ENCODE data around the gene NFX1.
A peak's percentile ranks its signal among the peaks of the same experiment; 100 is the strongest.

The NFX1 gene

DNA sequence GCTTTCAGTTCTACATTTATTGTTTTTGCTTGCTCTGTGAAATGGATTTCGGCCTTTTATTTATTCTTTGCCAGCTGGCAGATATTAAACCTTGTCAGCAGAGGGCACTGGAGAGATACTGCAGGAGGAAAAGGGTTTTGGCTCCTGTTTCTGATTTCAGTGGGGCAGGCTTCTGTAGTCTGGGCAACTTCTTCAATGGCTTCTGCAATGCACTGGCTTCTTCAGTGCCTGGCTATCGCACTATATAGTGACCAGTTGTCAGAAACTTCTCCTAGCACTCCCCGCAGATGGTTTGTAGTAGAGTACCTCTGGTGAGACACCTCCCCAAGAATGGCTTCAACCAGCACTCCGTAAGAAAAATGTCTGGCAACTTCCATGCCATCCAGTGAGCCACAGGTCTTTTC is 3.2 kb upstream of the NFX1 start:
- Histone ChIP-seq H3K27ac (ENCODE audit: low read depth, low read length) (no peak overlapping the region), H3K79me2 (ENCODE audit: insufficient read depth, low read length) (peaks cover 17% of the 10 kb centered on the region), H3F3A (ENCODE audit: insufficient read depth) (peaks cover 11% of the 10 kb centered on the region), H3K36me3 (ENCODE audit: low read length) (0 out of 2 replicates have a peak, but pooled peaks cover 3% of the 10 kb centered on the region), H4K20me1 (ENCODE audit: low read depth, low read length) (no peaks in the 10 kb centered on the region), H3K9me3 (ENCODE audit: insufficient read depth, low read length) (no peaks in the 10 kb centered on the region), H3K27me3 (ENCODE audit: low read length) (no peaks in the 10 kb centered on the region), H3K9ac (ENCODE audit: low read length) (no peak overlapping the region), H2AFZ (ENCODE audit: low read depth, low read length, severe bottlenecking) (no peak overlapping the region), H3K9me2 (replicated peaks; ENCODE audit: insufficient read depth, low read length) (no peaks in the 10 kb centered on the region), H3K4me3 (ENCODE audit: insufficient read depth, low read length, poor library complexity, severe bottlenecking) (no peak overlapping the region), H3K4me2 (ENCODE audit: low read depth, low read length, poor library complexity, severe bottlenecking) (no peak overlapping the region)
- TF ChIP-seq, protein P1, sequence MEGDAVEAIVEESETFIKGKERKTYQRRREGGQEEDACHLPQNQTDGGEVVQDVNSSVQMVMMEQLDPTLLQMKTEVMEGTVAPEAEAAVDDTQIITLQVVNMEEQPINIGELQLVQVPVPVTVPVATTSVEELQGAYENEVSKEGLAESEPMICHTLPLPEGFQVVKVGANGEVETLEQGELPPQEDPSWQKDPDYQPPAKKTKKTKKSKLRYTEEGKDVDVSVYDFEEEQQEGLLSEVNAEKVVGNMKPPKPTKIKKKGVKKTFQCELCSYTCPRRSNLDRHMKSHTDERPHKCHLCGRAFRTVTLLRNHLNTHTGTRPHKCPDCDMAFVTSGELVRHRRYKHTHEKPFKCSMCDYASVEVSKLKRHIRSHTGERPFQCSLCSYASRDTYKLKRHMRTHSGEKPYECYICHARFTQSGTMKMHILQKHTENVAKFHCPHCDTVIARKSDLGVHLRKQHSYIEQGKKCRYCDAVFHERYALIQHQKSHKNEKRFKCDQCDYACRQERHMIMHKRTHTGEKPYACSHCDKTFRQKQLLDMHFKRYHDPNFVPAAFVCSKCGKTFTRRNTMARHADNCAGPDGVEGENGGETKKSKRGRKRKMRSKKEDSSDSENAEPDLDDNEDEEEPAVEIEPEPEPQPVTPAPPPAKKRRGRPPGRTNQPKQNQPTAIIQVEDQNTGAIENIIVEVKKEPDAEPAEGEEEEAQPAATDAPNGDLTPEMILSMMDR (IDR thresholded peaks at IDR 0.05; ENCODE audit: insufficient read depth, low read length, poor library complexity, severe bottlenecking), result peak; percentile 97
- TF ChIP-seq EZH2phosphoT487 (conservative IDR thresholded peaks at IDR 0.05; ENCODE audit: low read length), result no peak

DNA sequence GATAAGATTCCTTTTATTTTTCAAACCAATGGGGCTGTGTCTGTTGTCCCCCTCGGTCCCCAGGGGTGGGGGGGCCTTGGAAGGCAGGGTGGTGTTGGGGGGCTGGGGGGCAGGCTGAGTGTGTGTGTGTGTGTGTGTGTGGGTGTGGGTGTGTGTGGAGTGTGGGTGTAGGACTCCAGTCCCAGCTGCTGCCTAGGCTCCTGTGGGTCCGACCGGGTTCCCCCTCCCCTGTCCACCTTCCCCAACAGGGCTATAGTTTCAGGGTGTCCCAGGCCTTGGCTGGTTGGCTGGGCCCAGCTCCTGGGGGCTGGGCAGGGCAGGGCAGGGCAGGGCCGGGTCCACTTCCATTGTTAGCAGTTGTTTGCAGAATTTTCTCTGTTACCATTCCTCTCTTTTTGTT is 2.1 kb upstream of the NFX1 start:
- peaks cover 11% of the 10 kb centered on the region for H3F3A ChIP-seq (ENCODE audit: insufficient read depth)
- H3K36me3 ChIP-seq (ENCODE audit: low read length), result 0 out of 2 replicates have a peak, but pooled peaks cover 9% of the 10 kb centered on the region
- no peaks in the 10 kb centered on the region for H3K27me3 ChIP-seq (ENCODE audit: low read length)
- H4K20me1 ChIP-seq (ENCODE audit: low read depth, low read length), result no peaks in the 10 kb centered on the region
- no peak overlapping the region for H3K4me3 ChIP-seq (ENCODE audit: insufficient read depth, low read length, poor library complexity, severe bottlenecking)
- no peak overlapping the region for H3K27ac ChIP-seq (ENCODE audit: low read depth, low read length)
- no peaks in the 10 kb centered on the region for H3K9me3 ChIP-seq (ENCODE audit: insufficient read depth, low read length)
- no peak overlapping the region for H3K9ac ChIP-seq (ENCODE audit: low read length)
- no peak overlapping the region for H2AFZ ChIP-seq (ENCODE audit: low read depth, low read length, severe bottlenecking)
- no peak overlapping the region for H3K4me2 ChIP-seq (ENCODE audit: low read depth, low read length, poor library complexity, severe bottlenecking)
- TF ChIP-seq, protein P1 (IDR thresholded peaks at IDR 0.05; ENCODE audit: insufficient read depth, low read length, poor library complexity, severe bottlenecking), result no peak
- no peak for TF ChIP-seq EZH2phosphoT487 (conservative IDR thresholded peaks at IDR 0.05; ENCODE audit: low read length)
- no peaks in the 10 kb centered on the region for H3K9me2 ChIP-seq (replicated peaks; ENCODE audit: insufficient read depth, low read length)
- H3K79me2 ChIP-seq (ENCODE audit: insufficient read depth, low read length), result peaks cover 28% of the 10 kb centered on the region

DNA sequence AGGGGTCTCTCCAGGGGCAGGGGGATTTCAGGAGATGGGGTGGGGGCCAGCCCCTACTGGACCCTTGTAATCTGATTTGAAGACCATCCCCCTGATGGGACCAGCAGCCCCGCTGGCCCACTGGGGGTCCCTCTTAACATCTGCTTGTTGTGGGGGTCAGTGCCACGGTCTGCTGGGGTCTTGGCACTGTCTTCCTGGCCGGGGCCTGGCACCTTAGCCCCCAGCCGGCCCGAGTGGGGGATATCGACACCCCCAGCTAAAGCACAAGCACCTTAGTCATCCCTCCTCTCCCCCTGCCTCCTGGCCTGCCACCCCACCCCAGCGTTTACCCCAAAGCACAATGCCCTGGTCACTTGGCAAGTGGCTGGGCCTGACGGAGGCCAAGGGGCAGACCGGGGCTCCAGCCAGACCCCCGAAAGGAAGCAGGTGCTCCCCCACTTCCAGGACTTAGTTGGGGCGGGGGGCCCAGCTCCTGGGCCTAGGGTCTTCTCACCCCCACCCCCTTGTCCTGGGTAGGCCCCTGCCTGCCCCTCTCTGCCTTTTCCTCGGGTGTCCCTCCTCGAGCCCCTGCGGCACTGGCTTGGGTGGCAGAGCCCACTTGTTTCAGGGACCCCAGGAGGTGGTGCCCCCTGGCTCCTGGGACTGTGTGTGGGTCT is 1.4 kb upstream of the NFX1 start:
- Histone ChIP-seq H3K9me2 (replicated peaks; ENCODE audit: insufficient read depth, low read length) (no peaks in the 10 kb centered on the region), H3F3A (ENCODE audit: insufficient read depth) (peaks cover 17% of the 10 kb centered on the region), H3K27ac (ENCODE audit: low read depth, low read length) (peak overlapping the region; percentile 91), H3K4me2 (ENCODE audit: low read depth, low read length, poor library complexity, severe bottlenecking) (no peak overlapping the region), H2AFZ (ENCODE audit: low read depth, low read length, severe bottlenecking) (no peak overlapping the region), H3K27me3 (ENCODE audit: low read length) (no peaks in the 10 kb centered on the region), H4K20me1 (ENCODE audit: low read depth, low read length) (no peaks in the 10 kb centered on the region), H3K36me3 (ENCODE audit: low read length) (0 out of 2 replicates have a peak, but pooled peaks cover 13% of the 10 kb centered on the region), H3K4me3 (ENCODE audit: insufficient read depth, low read length, poor library complexity, severe bottlenecking) (no peak overlapping the region), H3K9ac (ENCODE audit: low read length) (peak overlapping the region; percentile 90), H3K79me2 (ENCODE audit: insufficient read depth, low read length) (peaks cover 35% of the 10 kb centered on the region), H3K9me3 (ENCODE audit: insufficient read depth, low read length) (no peaks in the 10 kb centered on the region)
- TF ChIP-seq, protein P1 (IDR thresholded peaks at IDR 0.05; ENCODE audit: insufficient read depth, low read length, poor library complexity, severe bottlenecking), result no peak
- no peak for TF ChIP-seq EZH2phosphoT487 (conservative IDR thresholded peaks at IDR 0.05; ENCODE audit: low read length)

All from SU-DHL-6 (cell line).